ENCODE results near the gene ECE2. TPM values are rescaled to one million over a fixed set of nuclear protein-coding genes. Genes with fewer than 3 reads are reported as not detected.
A peak's percentile ranks its signal among the peaks of the same experiment; 100 is the strongest.

ECE2 gene
- total RNA-seq, 1 donor from 2014 or later = not detected

- Mint-ChIP-seq H3K4me1 (ENCODE audit: low read depth) (peaks cover 15% of the 10 kb centered on the region), H3K4me3 (ENCODE audit: low read depth) (peak overlapping the region; percentile 84), H3K27me3 (peaks cover 15% of the 10 kb centered on the region), H3K36me3 (ENCODE audit: insufficient read depth) (peaks cover 18% of the 10 kb centered on the region), H3K9me3 (ENCODE audit: low read depth) (no peaks in the 10 kb centered on the region), H3K27ac (peak overlapping the region; percentile 96)
- TF ChIP-seq, protein P1, sequence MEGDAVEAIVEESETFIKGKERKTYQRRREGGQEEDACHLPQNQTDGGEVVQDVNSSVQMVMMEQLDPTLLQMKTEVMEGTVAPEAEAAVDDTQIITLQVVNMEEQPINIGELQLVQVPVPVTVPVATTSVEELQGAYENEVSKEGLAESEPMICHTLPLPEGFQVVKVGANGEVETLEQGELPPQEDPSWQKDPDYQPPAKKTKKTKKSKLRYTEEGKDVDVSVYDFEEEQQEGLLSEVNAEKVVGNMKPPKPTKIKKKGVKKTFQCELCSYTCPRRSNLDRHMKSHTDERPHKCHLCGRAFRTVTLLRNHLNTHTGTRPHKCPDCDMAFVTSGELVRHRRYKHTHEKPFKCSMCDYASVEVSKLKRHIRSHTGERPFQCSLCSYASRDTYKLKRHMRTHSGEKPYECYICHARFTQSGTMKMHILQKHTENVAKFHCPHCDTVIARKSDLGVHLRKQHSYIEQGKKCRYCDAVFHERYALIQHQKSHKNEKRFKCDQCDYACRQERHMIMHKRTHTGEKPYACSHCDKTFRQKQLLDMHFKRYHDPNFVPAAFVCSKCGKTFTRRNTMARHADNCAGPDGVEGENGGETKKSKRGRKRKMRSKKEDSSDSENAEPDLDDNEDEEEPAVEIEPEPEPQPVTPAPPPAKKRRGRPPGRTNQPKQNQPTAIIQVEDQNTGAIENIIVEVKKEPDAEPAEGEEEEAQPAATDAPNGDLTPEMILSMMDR (IDR thresholded peaks at IDR 0.05; ENCODE audit: unreplicated experiment) = no peak
- no peak for DNase-seq (ENCODE audit: low spot score, unreplicated experiment)
These were observed 59.5 kb downstream of the ECE2 start for GRCh38 chr3:184335291-184335660.

DNA sequence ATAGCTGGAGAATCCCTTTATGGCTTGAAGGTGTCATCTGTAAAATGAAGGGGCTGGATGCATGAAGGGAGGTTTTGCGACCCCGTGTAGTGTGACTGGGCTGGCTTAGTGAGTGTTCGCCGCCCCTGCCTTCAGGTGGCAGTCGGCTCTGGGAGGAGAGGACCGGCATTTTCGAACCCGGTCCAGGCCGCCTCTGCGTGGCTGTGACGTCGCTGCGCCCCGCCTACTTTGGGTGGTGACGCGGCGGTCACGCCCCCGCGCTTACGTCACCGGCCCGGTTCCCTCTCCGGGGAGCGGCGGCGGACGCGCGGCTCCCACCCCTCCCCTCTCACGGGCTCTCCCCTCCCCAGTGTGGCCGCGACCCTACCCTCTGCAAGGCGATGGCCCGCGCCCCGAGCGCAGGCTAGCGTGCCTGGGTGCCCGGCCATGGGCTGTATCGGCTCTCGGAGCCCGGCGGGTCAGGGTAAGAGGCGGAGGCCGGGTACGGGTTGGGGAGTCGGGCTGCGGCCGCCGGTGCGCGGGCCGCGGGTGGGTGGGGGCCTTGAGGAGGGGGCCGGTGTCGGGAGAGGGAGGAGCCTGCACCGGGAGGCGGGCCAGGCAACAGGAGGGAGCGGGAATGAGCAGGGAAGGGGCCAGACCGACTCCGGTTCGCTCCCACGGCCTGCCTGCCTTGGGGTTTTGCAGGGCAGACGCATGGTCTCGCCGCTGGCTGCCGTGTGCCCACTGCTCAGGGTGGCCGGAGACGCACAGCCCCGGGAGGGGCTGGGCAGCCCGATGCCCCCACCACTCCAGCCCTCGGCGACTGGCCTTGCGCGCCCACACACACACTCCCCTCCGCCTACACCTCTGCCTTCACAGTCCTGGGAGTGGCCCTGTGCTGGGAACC, 60.1 kb downstream of the ECE2 start:
- DNase-seq (ENCODE audit: low spot score, unreplicated experiment) = peak; percentile 81
- no peaks in the 10 kb centered on the region for H3K9me3 Mint-ChIP-seq (ENCODE audit: low read depth)
- peaks cover 15% of the 10 kb centered on the region for H3K27me3 Mint-ChIP-seq
- TF ChIP-seq, protein P1 (IDR thresholded peaks at IDR 0.05; ENCODE audit: unreplicated experiment) = no peak
- H3K27ac Mint-ChIP-seq = peak overlapping the region; percentile 97
- H3K4me3 Mint-ChIP-seq (ENCODE audit: low read depth) = peak overlapping the region; percentile 84
- peaks cover 16% of the 10 kb centered on the region for H3K36me3 Mint-ChIP-seq (ENCODE audit: insufficient read depth)
- peaks cover 15% of the 10 kb centered on the region for H3K4me1 Mint-ChIP-seq (ENCODE audit: low read depth)

GRCh38 chr3:184336547-184337398, 61.0 kb downstream of the ECE2 start:
- H3K9me3 Mint-ChIP-seq (ENCODE audit: low read depth) = no peaks in the 10 kb centered on the region
- DNase-seq (ENCODE audit: low spot score, unreplicated experiment) = no peak

GRCh38 chr3:184337399-184337714, 61.5 kb downstream of the ECE2 start, which contains the start of gene FAM131A:
Gene FAM131A, plus strand, starts transcription at chr3:184337600. Its CDS starts 31 bp downstream, at chr3:184337631.
- Mint-ChIP-seq H3K27me3 (peaks cover 15% of the 10 kb centered on the region), H3K36me3 (ENCODE audit: insufficient read depth) (peaks cover 14% of the 10 kb centered on the region), H3K4me1 (ENCODE audit: low read depth) (peaks cover 15% of the 10 kb centered on the region), H3K27ac (peak within 1 kb of the TSS; percentile 97), H3K4me3 (ENCODE audit: low read depth) (peak within 1 kb of the TSS; percentile 84), H3K9me3 (ENCODE audit: low read depth) (no peaks in the 10 kb centered on the region)
- TF ChIP-seq, protein P1 (IDR thresholded peaks at IDR 0.05; ENCODE audit: unreplicated experiment) = no peak
- DNase-seq (ENCODE audit: low spot score, unreplicated experiment) = no peak

More at GRCh38 chr3:184336547-184337398, 61.0 kb downstream of the ECE2 start:
- H3K27me3 Mint-ChIP-seq = peaks cover 15% of the 10 kb centered on the region
- peaks cover 15% of the 10 kb centered on the region for H3K4me1 Mint-ChIP-seq (ENCODE audit: low read depth)
- peak overlapping the region; percentile 84 for H3K4me3 Mint-ChIP-seq (ENCODE audit: low read depth)
- peak overlapping the region; percentile 97 for H3K27ac Mint-ChIP-seq
- H3K36me3 Mint-ChIP-seq (ENCODE audit: insufficient read depth) = peaks cover 14% of the 10 kb centered on the region
- TF ChIP-seq, protein P1 (IDR thresholded peaks at IDR 0.05; ENCODE audit: unreplicated experiment) = no peak

GRCh38 chr3:184337981-184338380, 62.2 kb downstream of the ECE2 start:
- peaks cover 15% of the 10 kb centered on the region for H3K4me1 Mint-ChIP-seq (ENCODE audit: low read depth)
- H3K36me3 Mint-ChIP-seq (ENCODE audit: insufficient read depth) = peaks cover 17% of the 10 kb centered on the region
- peak overlapping the region; percentile 18 for H3K4me3 Mint-ChIP-seq (ENCODE audit: low read depth)
- H3K9me3 Mint-ChIP-seq (ENCODE audit: low read depth) = no peaks in the 10 kb centered on the region
- H3K27ac Mint-ChIP-seq = no peak overlapping the region
- DNase-seq (ENCODE audit: low spot score, unreplicated experiment) = no peak
- H3K27me3 Mint-ChIP-seq = peaks cover 15% of the 10 kb centered on the region
- TF ChIP-seq, protein P1 (IDR thresholded peaks at IDR 0.05; ENCODE audit: unreplicated experiment) = no peak

All from progenitor cell of endocrine pancreas (in vitro differentiated cells).